IPS-18a (cell line): ENCODE measurements around the gene LUZP2.

Experiments used
- H3K27ac ChIP-seq: one replicate; pipeline ENCODE4 v1.5.1; 2013; ENCODE audit warnings: low read length
- H3K27me3 ChIP-seq: one replicate; pipeline ENCODE4 v1.6.1; 2013; ENCODE audit warnings: mild to moderate bottlenecking, low read length; ENCODE audit not compliant: control insufficient read depth, insufficient read depth
- H3K36me3 ChIP-seq: one replicate; pipeline ENCODE4 v1.6.1; 2013; ENCODE audit warnings: low read depth, low read length; ENCODE audit not compliant: control insufficient read depth
- H3K4me1 ChIP-seq: one replicate; pipeline ENCODE4 v1.6.1; 2013; ENCODE audit warnings: low read depth, low read length; ENCODE audit not compliant: control insufficient read depth
- H3K4me3 ChIP-seq: one replicate; pipeline ENCODE4 v1.5.1; 2013; ENCODE audit warnings: low read length
- H3K9ac ChIP-seq: one replicate; pipeline ENCODE4 v1.6.1; 2013; ENCODE audit warnings: mild to moderate bottlenecking, low read length, moderate library complexity
- H3K9me3 ChIP-seq: one replicate; pipeline ENCODE4 v1.6.1; 2013; ENCODE audit warnings: low read depth, low read length; ENCODE audit not compliant: control insufficient read depth

LUZP2 gene

DNA sequence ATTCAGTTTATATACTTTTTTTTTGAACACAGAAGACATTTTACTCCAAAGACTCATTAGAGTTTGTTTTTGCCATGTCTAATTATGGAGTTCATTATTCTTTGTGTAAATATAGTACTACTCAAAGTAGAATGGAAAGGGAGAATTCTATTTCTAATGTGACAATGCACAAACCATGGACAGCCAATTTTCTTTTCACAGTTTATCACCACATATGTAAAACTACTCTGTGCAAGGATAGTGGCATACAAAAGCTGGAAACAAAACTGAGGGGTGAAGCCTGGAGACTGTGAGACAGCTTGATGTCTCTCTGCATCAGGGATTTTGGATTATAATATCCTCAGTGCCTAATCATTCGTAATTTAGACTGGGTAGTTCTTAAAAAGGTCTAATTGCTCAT is 75.5 kb downstream of the LUZP2 start:
- Histone ChIP-seq H3K4me3 (no peak overlapping the region), H3K36me3 (no peaks in the 10 kb centered on the region), H3K4me1 (no peaks in the 10 kb centered on the region), H3K9me3 (no peaks in the 10 kb centered on the region), H3K27ac (no peak overlapping the region), H3K27me3 (no peaks in the 10 kb centered on the region), H3K9ac (no peak overlapping the region)

DNA sequence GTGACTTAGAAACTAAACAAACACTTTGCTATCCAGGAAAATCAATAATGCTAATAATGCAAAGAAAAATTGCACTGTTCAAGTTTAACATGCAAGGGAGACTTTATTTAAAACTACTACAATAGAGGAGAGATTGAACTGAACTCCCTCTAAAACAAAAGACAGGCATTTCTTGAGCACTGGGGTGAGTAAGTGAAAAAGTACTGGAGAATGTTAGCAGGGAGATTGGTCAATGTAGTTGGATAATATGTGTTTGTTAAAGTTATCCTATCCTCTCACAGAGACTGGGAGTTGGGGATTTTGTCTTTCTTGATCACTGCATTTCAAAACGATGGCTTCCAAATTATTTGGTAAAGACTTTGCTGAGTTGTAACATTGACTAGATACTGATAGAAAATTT is 77.6 kb downstream of the LUZP2 start:
- Histone ChIP-seq H3K9me3 (no peaks in the 10 kb centered on the region), H3K27ac (no peak overlapping the region), H3K9ac (no peak overlapping the region), H3K36me3 (no peaks in the 10 kb centered on the region), H3K4me1 (no peaks in the 10 kb centered on the region), H3K27me3 (no peaks in the 10 kb centered on the region), H3K4me3 (no peak overlapping the region)

DNA sequence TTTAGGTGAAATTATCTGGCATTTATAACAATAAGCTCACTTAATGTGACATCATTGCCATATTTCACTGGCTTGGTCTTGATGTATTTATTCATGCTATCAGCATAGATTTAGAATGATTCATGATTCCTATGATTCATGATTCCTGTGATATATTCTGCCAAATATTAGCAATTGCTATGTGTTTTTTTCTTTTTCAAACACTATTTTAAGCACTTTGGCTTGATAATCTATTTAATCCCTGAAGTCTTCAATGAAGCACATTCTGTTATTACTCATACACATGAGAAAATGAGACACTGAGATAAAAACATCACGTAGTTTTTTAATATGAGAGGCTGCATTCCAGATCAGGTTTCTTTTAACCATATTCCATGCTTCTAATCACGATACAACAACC is 78.5 kb downstream of the LUZP2 start:
- Histone ChIP-seq H3K27me3 (no peaks in the 10 kb centered on the region), H3K9me3 (no peaks in the 10 kb centered on the region), H3K9ac (no peak overlapping the region), H3K36me3 (no peaks in the 10 kb centered on the region), H3K4me1 (no peaks in the 10 kb centered on the region), H3K4me3 (no peak overlapping the region), H3K27ac (no peak overlapping the region)

DNA sequence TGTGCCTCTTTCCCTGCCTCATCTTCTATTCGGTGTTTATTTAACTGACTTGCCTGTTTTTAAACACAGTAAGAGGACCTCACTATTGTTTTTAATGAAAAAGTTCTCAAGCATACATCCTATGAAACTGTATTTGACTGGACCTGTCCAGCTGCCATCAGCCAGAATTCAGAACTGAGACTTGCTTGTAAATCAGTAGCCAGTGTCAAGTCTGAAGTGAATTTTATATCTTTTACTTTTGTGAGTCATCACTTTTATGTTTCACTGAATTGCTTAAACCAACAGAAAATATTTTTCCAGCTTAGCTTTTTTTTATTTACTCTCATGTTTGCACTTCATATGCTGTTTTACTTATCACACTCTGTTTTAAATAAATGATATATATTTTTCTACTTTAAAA is 88.3 kb downstream of the LUZP2 start:
- H3K9ac ChIP-seq = no peak overlapping the region
- H3K4me1 ChIP-seq = no peaks in the 10 kb centered on the region
- H3K9me3 ChIP-seq = no peaks in the 10 kb centered on the region
- no peaks in the 10 kb centered on the region for H3K36me3 ChIP-seq
- H3K27me3 ChIP-seq = no peaks in the 10 kb centered on the region
- H3K27ac ChIP-seq = no peak overlapping the region
- H3K4me3 ChIP-seq = no peak overlapping the region

DNA sequence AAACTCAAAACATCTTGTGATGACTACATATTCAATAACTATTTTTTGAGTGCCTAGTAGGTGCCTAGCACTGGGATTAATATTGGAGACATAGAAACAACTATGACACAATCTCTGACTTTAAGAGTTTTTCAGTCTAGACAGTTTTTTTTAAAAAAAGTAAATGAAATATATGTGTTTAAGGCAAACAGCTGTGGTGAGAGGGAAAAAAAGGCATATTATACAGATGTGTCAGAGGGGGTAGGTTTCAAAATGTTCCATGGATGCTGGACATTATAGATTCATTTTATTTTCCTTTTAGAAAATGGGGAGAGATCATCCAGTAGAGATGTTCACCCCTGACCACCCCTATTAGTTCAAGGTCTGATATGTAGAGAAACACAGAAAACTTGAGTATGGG is 90.8 kb downstream of the LUZP2 start:
- H3K4me3 ChIP-seq = no peak overlapping the region
- H3K9ac ChIP-seq = no peak overlapping the region
- H3K36me3 ChIP-seq = no peaks in the 10 kb centered on the region
- H3K4me1 ChIP-seq = no peaks in the 10 kb centered on the region
- H3K27ac ChIP-seq = no peak overlapping the region
- H3K27me3 ChIP-seq = no peaks in the 10 kb centered on the region
- no peaks in the 10 kb centered on the region for H3K9me3 ChIP-seq

DNA sequence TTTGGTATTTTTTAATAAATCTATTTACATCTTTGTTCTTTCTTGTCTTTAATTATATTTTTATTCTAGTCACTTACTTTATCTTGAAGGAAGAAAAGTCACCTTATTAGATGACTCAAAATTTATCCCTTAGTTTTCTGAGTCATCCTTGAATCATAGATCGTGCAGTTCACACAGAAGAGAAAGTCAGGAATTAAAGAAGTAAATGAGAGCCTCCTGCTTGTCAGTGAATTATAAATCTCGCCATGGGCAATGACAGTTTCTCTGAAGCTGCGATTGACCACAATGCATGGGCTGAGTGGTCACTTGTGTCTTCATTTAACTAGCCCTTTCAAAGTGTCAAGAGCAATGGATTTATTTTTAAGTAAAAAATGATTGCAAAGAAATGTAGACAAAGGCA is 91.2 kb downstream of the LUZP2 start:
- no peak overlapping the region for H3K27ac ChIP-seq
- H3K4me3 ChIP-seq = no peak overlapping the region
- no peak overlapping the region for H3K9ac ChIP-seq
- H3K4me1 ChIP-seq = no peaks in the 10 kb centered on the region
- H3K9me3 ChIP-seq = no peaks in the 10 kb centered on the region
- no peaks in the 10 kb centered on the region for H3K27me3 ChIP-seq
- no peaks in the 10 kb centered on the region for H3K36me3 ChIP-seq

DNA sequence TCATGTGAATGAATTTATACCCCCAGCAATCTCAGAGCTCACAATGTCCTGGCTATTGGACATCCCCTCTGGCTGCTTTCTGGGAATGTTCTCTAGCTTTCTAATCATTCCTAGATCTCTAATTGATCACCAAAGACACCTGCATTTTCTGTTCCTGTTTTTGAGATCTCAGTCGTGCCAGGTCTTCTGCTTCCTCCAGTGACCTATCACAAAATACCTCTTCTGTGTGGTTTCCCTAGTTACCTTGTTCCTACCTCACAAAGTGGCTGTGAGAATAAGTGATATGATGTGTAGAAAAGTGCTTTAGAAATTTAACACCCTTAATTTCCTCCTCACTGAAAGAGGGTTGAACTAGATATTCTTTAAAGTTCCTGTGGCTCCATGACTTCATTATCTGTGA is 92.2 kb downstream of the LUZP2 start:
- no peak overlapping the region for H3K27ac ChIP-seq
- H3K4me1 ChIP-seq = no peaks in the 10 kb centered on the region
- H3K27me3 ChIP-seq = no peaks in the 10 kb centered on the region
- H3K4me3 ChIP-seq = no peak overlapping the region
- H3K36me3 ChIP-seq = no peaks in the 10 kb centered on the region
- H3K9ac ChIP-seq = no peak overlapping the region
- no peaks in the 10 kb centered on the region for H3K9me3 ChIP-seq

DNA sequence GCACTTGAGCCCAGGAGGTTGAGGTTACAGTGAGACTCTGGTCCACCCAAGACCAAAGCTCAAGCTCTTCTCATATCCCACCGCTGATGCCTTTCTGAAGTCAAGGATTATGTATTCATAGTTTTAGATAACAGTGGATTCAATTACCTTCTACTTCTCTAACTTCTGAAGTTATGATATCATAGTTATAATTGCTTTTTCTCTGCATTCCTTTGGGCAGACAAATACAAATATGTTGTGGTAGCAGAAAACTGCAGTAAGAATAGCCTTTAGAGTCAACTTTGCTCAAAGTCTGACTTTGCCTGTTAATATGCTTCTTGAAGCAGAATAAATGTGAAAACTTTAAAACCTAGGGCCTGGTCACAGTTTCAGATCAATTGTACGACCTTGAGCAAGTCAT is 94.4 kb downstream of the LUZP2 start:
- Histone ChIP-seq H3K4me3 (no peak overlapping the region), H3K4me1 (no peaks in the 10 kb centered on the region), H3K27me3 (no peaks in the 10 kb centered on the region), H3K36me3 (no peaks in the 10 kb centered on the region), H3K9ac (no peak overlapping the region), H3K9me3 (no peaks in the 10 kb centered on the region), H3K27ac (no peak overlapping the region)

DNA sequence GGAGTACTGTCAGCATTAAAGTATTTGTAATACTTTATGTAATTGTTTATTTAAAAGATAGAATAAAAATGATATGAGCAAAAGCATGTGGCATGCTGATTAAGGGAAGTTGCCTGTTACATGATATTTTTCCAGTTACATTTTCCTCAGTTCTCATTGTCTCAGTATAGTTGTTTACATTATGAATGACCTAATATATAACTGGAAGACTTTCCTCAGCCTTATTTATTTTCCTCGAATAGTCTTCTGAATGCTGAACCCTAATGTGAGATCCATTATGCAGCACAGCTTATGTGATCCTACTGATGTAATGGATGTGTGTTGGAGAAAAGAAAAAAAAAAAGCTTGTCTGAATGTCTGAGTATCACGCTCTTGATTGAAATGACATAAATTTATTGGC is 95.5 kb downstream of the LUZP2 start:
- no peak overlapping the region for H3K27ac ChIP-seq
- no peaks in the 10 kb centered on the region for H3K27me3 ChIP-seq
- no peaks in the 10 kb centered on the region for H3K4me1 ChIP-seq

DNA sequence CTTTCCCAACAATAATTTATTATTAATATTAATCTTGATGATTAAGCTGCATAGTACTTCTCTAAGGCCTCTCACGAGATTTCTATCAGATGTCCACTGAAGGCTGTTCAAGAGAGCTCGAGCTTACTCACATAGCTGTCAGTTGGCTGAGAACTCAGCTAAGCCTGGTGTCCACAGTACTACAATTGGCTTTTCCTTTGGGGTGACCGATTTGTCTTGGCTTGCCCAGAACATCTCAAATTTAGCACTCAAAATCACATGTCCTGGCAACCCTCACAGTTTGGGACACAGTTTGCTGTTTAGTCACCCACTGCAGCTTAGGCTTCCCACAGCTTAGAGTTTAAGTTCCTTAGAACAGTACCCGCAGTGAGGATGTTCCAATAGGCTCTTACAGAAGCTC is 96.5 kb downstream of the LUZP2 start:
- Histone ChIP-seq H3K36me3 (no peaks in the 10 kb centered on the region), H3K27me3 (no peaks in the 10 kb centered on the region), H3K27ac (no peak overlapping the region), H3K9me3 (no peaks in the 10 kb centered on the region), H3K4me3 (no peak overlapping the region), H3K4me1 (no peaks in the 10 kb centered on the region), H3K9ac (no peak overlapping the region)

More for the DNA sequence above, 95.5 kb downstream of the LUZP2 start:
- Histone ChIP-seq H3K36me3 (no peaks in the 10 kb centered on the region), H3K9ac (no peak overlapping the region), H3K9me3 (no peaks in the 10 kb centered on the region), H3K4me3 (no peak overlapping the region)

DNA sequence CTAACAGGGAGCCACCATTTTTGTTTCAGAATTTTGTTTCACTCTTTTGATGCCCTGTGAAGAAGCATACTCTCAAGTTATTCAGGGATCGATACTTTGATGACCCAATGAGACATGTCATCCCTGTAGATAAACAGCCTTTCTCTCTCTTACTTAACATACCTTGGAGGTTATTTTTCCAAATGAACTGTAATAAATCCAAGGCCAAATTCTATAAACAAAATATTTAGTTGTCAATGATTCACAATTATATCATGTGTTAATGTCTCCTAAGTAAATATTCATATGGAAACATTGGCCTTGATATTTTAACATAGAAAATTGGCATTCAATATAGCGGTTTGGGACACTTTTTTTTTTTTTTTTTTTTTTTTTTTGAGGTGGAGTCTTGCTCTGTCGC is 97.5 kb downstream of the LUZP2 start:
- no peak overlapping the region for H3K27ac ChIP-seq
- H3K4me3 ChIP-seq = no peak overlapping the region
- no peaks in the 10 kb centered on the region for H3K4me1 ChIP-seq
- H3K36me3 ChIP-seq = no peaks in the 10 kb centered on the region
- no peaks in the 10 kb centered on the region for H3K9me3 ChIP-seq
- no peak overlapping the region for H3K9ac ChIP-seq
- no peaks in the 10 kb centered on the region for H3K27me3 ChIP-seq

DNA sequence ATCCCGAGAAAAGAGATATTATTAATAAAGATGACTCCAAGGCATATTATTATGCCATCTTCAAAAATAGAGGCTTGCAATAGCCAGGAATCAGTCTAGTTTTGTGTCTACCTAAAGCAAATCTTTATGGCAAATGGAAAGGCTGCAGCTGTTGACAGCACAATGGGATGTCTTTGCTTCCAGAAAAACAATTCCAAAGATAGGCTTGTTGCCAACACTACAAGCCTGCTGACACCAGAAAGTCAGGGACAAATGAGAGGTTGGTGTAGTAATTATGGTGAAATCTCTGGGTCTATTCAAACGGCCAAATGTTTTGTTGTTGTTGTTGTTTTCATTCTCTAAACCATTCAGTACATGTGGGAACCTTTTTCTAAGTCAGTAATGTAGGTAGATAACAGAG is 101.8 kb downstream of the LUZP2 start:
- Histone ChIP-seq H3K27ac (no peak overlapping the region), H3K9ac (no peak overlapping the region), H3K9me3 (no peaks in the 10 kb centered on the region), H3K36me3 (no peaks in the 10 kb centered on the region), H3K27me3 (no peaks in the 10 kb centered on the region), H3K4me3 (no peak overlapping the region), H3K4me1 (no peaks in the 10 kb centered on the region)
